ENCODE measurements around the gene MXRA8.

Gene MXRA8

GRCh38 chr1:1359308-1359663 lies 931 bp upstream of the MXRA8 start:
- Histone ChIP-seq H3K79me2 (ENCODE audit: insufficient read depth, low read length) (no peaks in the 10 kb centered on the region), H3K27me3 (ENCODE audit: insufficient read depth, low read length, poor library complexity) (no peaks in the 10 kb centered on the region), H3K9me3 (ENCODE audit: insufficient read depth, low read length, severe bottlenecking) (no peaks in the 10 kb centered on the region), H3K36me3 (ENCODE audit: insufficient read depth, low read length) (no peaks in the 10 kb centered on the region), H4K20me1 (ENCODE audit: insufficient read depth, low read length) (no peaks in the 10 kb centered on the region), H3K27ac (ENCODE audit: low read length) (no peak overlapping the region), H3K4me2 (ENCODE audit: insufficient read depth, low read length) (no peak overlapping the region), H3K4me3 (ENCODE audit: low read depth in 1 of 2, low read length in 2 of 2) (no peak overlapping the region), H3K4me1 (ENCODE audit: insufficient read depth, low read length) (no peaks in the 10 kb centered on the region), H3K9ac (ENCODE audit: low read depth, low read length) (no peak overlapping the region), H2AFZ (ENCODE audit: low read depth, low read length) (no peak overlapping the region)
- ATAC-seq (ENCODE audit: insufficient read depth, low read depth) (peak; percentile 47; the same call in 2 of the 3 replicates), DNase-seq (no peak)
- TF ChIP-seq EZH2 (IDR thresholded peaks at IDR 0.05; ENCODE audit: borderline replicate concordance, low read depth, low read length, severe bottlenecking) = no peak
- no peak for TF ChIP-seq CTCF (IDR thresholded peaks at IDR 0.05; ENCODE audit: borderline replicate concordance, extremely low read depth, low read length, poor library complexity, severe bottlenecking)

GRCh38 chr1:1357871-1358432 lies 403 bp downstream of the MXRA8 start:
- H3K9ac ChIP-seq (ENCODE audit: low read depth, low read length) = no peak overlapping the region
- TF ChIP-seq EZH2 (IDR thresholded peaks at IDR 0.05; ENCODE audit: borderline replicate concordance, low read depth, low read length, severe bottlenecking) (no peak), CTCF (IDR thresholded peaks at IDR 0.05; ENCODE audit: borderline replicate concordance, extremely low read depth, low read length, poor library complexity, severe bottlenecking) (no peak)
- ATAC-seq (ENCODE audit: insufficient read depth, low read depth) (no peak), DNase-seq (no peak)
- H3K79me2 ChIP-seq (ENCODE audit: insufficient read depth, low read length) = no peaks in the 10 kb centered on the region
- H3K9me3 ChIP-seq (ENCODE audit: insufficient read depth, low read length, severe bottlenecking) = no peaks in the 10 kb centered on the region
- no peaks in the 10 kb centered on the region for H3K4me1 ChIP-seq (ENCODE audit: insufficient read depth, low read length)
- H3K36me3 ChIP-seq (ENCODE audit: insufficient read depth, low read length) = no peaks in the 10 kb centered on the region
- no peak overlapping the region for H3K4me3 ChIP-seq (ENCODE audit: low read depth in 1 of 2, low read length in 2 of 2)
- H4K20me1 ChIP-seq (ENCODE audit: insufficient read depth, low read length) = 0 out of 2 replicates have a peak, but pooled peaks cover 8% of the 10 kb centered on the region
- H3K27me3 ChIP-seq (ENCODE audit: insufficient read depth, low read length, poor library complexity) = no peaks in the 10 kb centered on the region
- no peak overlapping the region for H3K27ac ChIP-seq (ENCODE audit: low read length)
- H3K4me2 ChIP-seq (ENCODE audit: insufficient read depth, low read length) = no peak overlapping the region
- no peak overlapping the region for H2AFZ ChIP-seq (ENCODE audit: low read depth, low read length)

GRCh38 chr1:1356796-1357401 lies 1.5 kb downstream of the MXRA8 start:
- Histone ChIP-seq H4K20me1 (ENCODE audit: insufficient read depth, low read length) (peaks cover 17% of the 10 kb centered on the region), H3K4me3 (ENCODE audit: low read depth in 1 of 2, low read length in 2 of 2) (no peak overlapping the region), H3K9me3 (ENCODE audit: insufficient read depth, low read length, severe bottlenecking) (no peaks in the 10 kb centered on the region), H3K4me1 (ENCODE audit: insufficient read depth, low read length) (no peaks in the 10 kb centered on the region), H3K27ac (ENCODE audit: low read length) (no peak overlapping the region), H3K36me3 (ENCODE audit: insufficient read depth, low read length) (no peaks in the 10 kb centered on the region), H3K79me2 (ENCODE audit: insufficient read depth, low read length) (no peaks in the 10 kb centered on the region), H3K4me2 (ENCODE audit: insufficient read depth, low read length) (no peak overlapping the region), H3K27me3 (ENCODE audit: insufficient read depth, low read length, poor library complexity) (no peaks in the 10 kb centered on the region), H2AFZ (ENCODE audit: low read depth, low read length) (no peak overlapping the region), H3K9ac (ENCODE audit: low read depth, low read length) (no peak overlapping the region)
- TF ChIP-seq CTCF (IDR thresholded peaks at IDR 0.05; ENCODE audit: borderline replicate concordance, extremely low read depth, low read length, poor library complexity, severe bottlenecking) (no peak), EZH2 (IDR thresholded peaks at IDR 0.05; ENCODE audit: borderline replicate concordance, low read depth, low read length, severe bottlenecking) (no peak)
- ATAC-seq (ENCODE audit: insufficient read depth, low read depth) = 0 out of 3 replicates have a peak, but pooled peaks have one; percentile 8
- DNase-seq = no peak

All from DND-41 (cell line).